SK-N-SH (cell line): ENCODE data around the gene DMRT1. TPM values are rescaled to one million over a fixed set of nuclear protein-coding genes. Genes with fewer than 3 reads are reported as not detected.

Experiments
- CTCF ChIA-PET: fragments of 300-600, 350-600 bp; formaldehyde crosslinking; extraction: SDS; loops from one replicate; lab custom pipeline; 2021; lab: Yijun Ruan, JAX
- POLR2A ChIA-PET: fragments of 350-600 bp; sonication (Branson Sonifier 250); formaldehyde crosslinking; extraction: SDS; loops from one replicate; lab custom pipeline; 2020; ENCODE audit warnings: antibody characterized with exemption, inconsistent platforms; lab: Yijun Ruan, JAX
- DNase-seq: peaks from one replicate; pipeline ENCODE4 v3.0.0; 2012
- H2AFZ ChIP-seq: fragments of 200-600 bp; sonication (generic); 2 replicates; pipeline ENCODE4 v1.8.1; 2016; ENCODE audit warnings: antibody characterized with exemption, mild to moderate bottlenecking, low read depth
- H3F3A ChIP-seq: fragments of 200-600 bp; sonication (generic); replicated peaks from 2 replicates; pipeline ENCODE3; 2016; ENCODE audit warnings: antibody characterized with exemption, mild to moderate bottlenecking; ENCODE audit not compliant: insufficient read depth
- H3K27ac ChIP-seq, 2 experiments: fragments of 200-500 bp in 1 of 2; fragments of 200-600 bp in 1 of 2; sonication (Bioruptor generic) in 1 of 2; sonication (generic), shearing (Covaris generic) in 1 of 2; 2 replicates each; pipeline versions ENCODE4 v1.5.1 to v1.6.1; 2014 to 2016; ENCODE audit warnings: low read depth in 2 of 2, inconsistent platforms in 1 of 2, low read length in 1 of 2, mild to moderate bottlenecking in 1 of 2, mixed read lengths in 1 of 2
- H3K27me3 ChIP-seq: fragments of 200-600 bp; sonication (generic), shearing (Covaris generic); 2 replicates; pipeline ENCODE4 v1.6.1; 2016; ENCODE audit warnings: mixed run types; ENCODE audit not compliant: insufficient read depth
- H3K36me3 ChIP-seq, 2 experiments: fragments of 200-500 bp in 1 of 2; fragments of 200-600 bp in 1 of 2; sonication (Bioruptor generic) in 1 of 2; sonication (generic) in 1 of 2; replicated peaks in 1 of 2; 2 replicates each; pipeline versions ENCODE3 to v1.5.1; 2014 to 2016; ENCODE audit warnings: low read length in 1 of 2, mild to moderate bottlenecking in 1 of 2; ENCODE audit not compliant: insufficient read depth in 2 of 2, control insufficient read depth in 1 of 2
- H3K4me1 ChIP-seq, 2 experiments: fragments of 200-500 bp in 1 of 2; fragments of 200-600 bp in 1 of 2; sonication (Bioruptor generic) in 1 of 2; sonication (generic), shearing (Covaris generic) in 1 of 2; 2 replicates each; pipeline versions ENCODE4 v1.5.1 to v1.6.1; 2014 to 2016; ENCODE audit warnings: low read depth in 1 of 2, low read length in 1 of 2, mixed run types in 1 of 2; ENCODE audit not compliant: insufficient read depth in 2 of 2, control insufficient read depth in 1 of 2
- H3K4me2 ChIP-seq: fragments of 200-600 bp; sonication (generic), shearing (Covaris generic); 2 replicates; pipeline ENCODE4 v1.6.1; 2017; ENCODE audit warnings: mixed run types
- H3K4me3 ChIP-seq, 2 experiments: fragments of 200-500 bp in 1 of 2; fragments of 200-600 bp in 1 of 2; sonication (Bioruptor generic) in 1 of 2; sonication (generic), shearing (Covaris generic) in 1 of 2; 2 replicates each; pipeline versions ENCODE4 v1.5.1 to v1.8.1; 2014 to 2016; ENCODE audit warnings: low read depth in 2 of 2, inconsistent platforms in 1 of 2, low read length in 1 of 2, mild to moderate bottlenecking in 1 of 2, mixed read lengths in 1 of 2, moderate library complexity in 1 of 2
- H3K79me2 ChIP-seq: fragments of 200-600 bp; sonication (generic); 2 replicates; pipeline ENCODE4 v1.8.1; 2017; ENCODE audit warnings: mild to moderate bottlenecking; ENCODE audit not compliant: insufficient read depth
- H3K9ac ChIP-seq: fragments of 200-600 bp; sonication (generic); 2 replicates; pipeline ENCODE4 v1.6.1; 2017; ENCODE audit warnings: mixed run types
- H3K9me2 ChIP-seq: fragments of 200-600 bp; sonication (generic); 2 replicates; pipeline ENCODE4 v1.6.1; 2017; ENCODE audit warnings: mixed run types
- H3K9me3 ChIP-seq: fragments of 200-600 bp; sonication (generic); 2 replicates; pipeline ENCODE4 v1.6.1; 2017; ENCODE audit warnings: mixed run types, mild to moderate bottlenecking, moderate library complexity
- H4K20me1 ChIP-seq: fragments of 200-600 bp; sonication (generic); 2 replicates; pipeline ENCODE4 v1.6.1; 2017; ENCODE audit warnings: mild to moderate bottlenecking, mixed run types; ENCODE audit not compliant: insufficient read depth
- CHD2 ChIP-seq: fragments of 150-350 bp; IDR thresholded peaks from 2 replicates; pipeline ENCODE4 v1.6.1; 2018; ENCODE audit warnings: low read length; ENCODE audit not compliant: partially characterized antibody
- CTCF ChIP-seq: fragments of 200-600 bp; sonication (generic); IDR thresholded peaks from 2 replicates; pipeline ENCODE4 v1.6.1; 2017; ENCODE audit warnings: antibody characterized with exemption, mild to moderate bottlenecking, moderate library complexity
- ELF1 ChIP-seq: IDR thresholded peaks from 2 replicates; pipeline ENCODE4 v1.4.0; 2012
- EP300 ChIP-seq, 2 experiments: IDR thresholded peaks; 2 replicates each; pipeline versions ENCODE4 v1.4.0 to v1.6.1; 2012; ENCODE audit warnings: borderline replicate concordance in 1 of 2, low read depth in 1 of 2, low read length in 1 of 2
- FOSL2 ChIP-seq: IDR thresholded peaks from 2 replicates; pipeline ENCODE4 v1.4.0; 2012; ENCODE audit warnings: low read depth, mild to moderate bottlenecking, moderate library complexity, borderline replicate concordance
- FOXM1 ChIP-seq: IDR thresholded peaks from 2 replicates; pipeline ENCODE4 v1.4.0; 2012; ENCODE audit warnings: low read depth, mild to moderate bottlenecking
- JUND ChIP-seq: IDR thresholded peaks from 2 replicates; pipeline ENCODE4 v1.4.0; 2012
- MXI1 ChIP-seq: IDR thresholded peaks from 2 replicates; pipeline ENCODE4 v1.6.1; 2012; ENCODE audit warnings: mild to moderate bottlenecking, low read depth, low read length, improper control_type of control experiment
- NFIC ChIP-seq: IDR thresholded peaks from 2 replicates; pipeline ENCODE4 v1.4.0; 2012; ENCODE audit warnings: borderline replicate concordance
- PBX3 ChIP-seq: IDR thresholded peaks from 2 replicates; pipeline ENCODE4; 2012
- POLR2AphosphoS5 ChIP-seq: IDR thresholded peaks from 2 replicates; pipeline ENCODE4 v1.6.1; 2012; ENCODE audit warnings: low read depth, low read length
- RAD21 ChIP-seq: IDR thresholded peaks from 2 replicates; pipeline ENCODE4 v1.6.1; 2012; ENCODE audit warnings: mild to moderate bottlenecking, low read length
- RXRA ChIP-seq: IDR thresholded peaks from 2 replicates; pipeline ENCODE4 v1.4.0; 2012; ENCODE audit warnings: low read depth, mild to moderate bottlenecking, borderline replicate concordance
- SMC3 ChIP-seq: IDR thresholded peaks from 2 replicates; pipeline ENCODE4 v1.6.1; 2012; ENCODE audit warnings: low read depth, low read length, improper control_type of control experiment
- TAF1 ChIP-seq: IDR thresholded peaks from 2 replicates; pipeline ENCODE4 v1.6.1; 2012; ENCODE audit warnings: low read depth, mild to moderate bottlenecking, low read length, moderate library complexity, borderline replicate concordance
- TCF12 ChIP-seq: IDR thresholded peaks from 2 replicates; pipeline ENCODE4 v1.4.0; 2012
- TEAD4 ChIP-seq: IDR thresholded peaks from 2 replicates; pipeline ENCODE4 v1.4.0; 2012; ENCODE audit warnings: mild to moderate bottlenecking, borderline replicate concordance; ENCODE audit not compliant: insufficient read depth
- USF2 ChIP-seq: fragments of 150-350 bp; IDR thresholded peaks from 2 replicates; pipeline ENCODE4 v1.6.1; 2017; ENCODE audit warnings: antibody characterized with exemption, low read length, low read depth, borderline replicate concordance
- WGBS: methylation state at CpG from one replicate; pipeline ENCODE4 v1.1.6; 2017; ENCODE audit warnings: low lambda C conversion rate; 5-methylcytosine and 5-hydroxymethylcytosine counted together
- polyA plus RNA-seq, 3 experiments: library from polyadenylated mRNA; depleted of rRNA; stranded (reverse); fragments of >200 nt; gene quantifications; 2 replicates each; pipeline ENCODE4 v1.2.3, GENCODE V29; 2012
- TF ChIP-seq, protein P1 (sequence below): IDR thresholded peaks from 2 replicates; pipeline ENCODE4 v1.4.0; 2012; ENCODE audit warnings: low read depth, borderline replicate concordance

The DMRT1 gene
- polyA plus RNA-seq, 1 of the 3 experiments (the other 2 are of a cell fraction) = not detected

- no peak overlapping the region for H3K27ac ChIP-seq
- no peaks in the 10 kb centered on the region for H3K36me3 ChIP-seq
- no peaks in the 10 kb centered on the region for H3F3A ChIP-seq
- no peaks in the 10 kb centered on the region for H3K9me3 ChIP-seq
- POLR2A ChIA-PET = no interaction called here
- H3K4me2 ChIP-seq = no peak overlapping the region
- H3K27me3 ChIP-seq = peaks cover 86% of the 10 kb centered on the region
- no peaks in the 10 kb centered on the region for H3K4me1 ChIP-seq
- no peak overlapping the region for H3K4me3 ChIP-seq
- no peaks in the 10 kb centered on the region for H4K20me1 ChIP-seq
- DNase-seq = no peak
- WGBS = 12% methylated on average over 11 of the region's 17 CpGs
- no peak overlapping the region for H2AFZ ChIP-seq
- no peak overlapping the region for H3K9ac ChIP-seq
- CTCF ChIA-PET = no interaction called here
- no peaks in the 10 kb centered on the region for H3K9me2 ChIP-seq
- TF ChIP-seq FOSL2 = no peak
- TF ChIP-seq NFIC = no peak
- TF ChIP-seq TEAD4 = no peak
- no peak for TF ChIP-seq POLR2AphosphoS5
- TF ChIP-seq, protein P1, sequence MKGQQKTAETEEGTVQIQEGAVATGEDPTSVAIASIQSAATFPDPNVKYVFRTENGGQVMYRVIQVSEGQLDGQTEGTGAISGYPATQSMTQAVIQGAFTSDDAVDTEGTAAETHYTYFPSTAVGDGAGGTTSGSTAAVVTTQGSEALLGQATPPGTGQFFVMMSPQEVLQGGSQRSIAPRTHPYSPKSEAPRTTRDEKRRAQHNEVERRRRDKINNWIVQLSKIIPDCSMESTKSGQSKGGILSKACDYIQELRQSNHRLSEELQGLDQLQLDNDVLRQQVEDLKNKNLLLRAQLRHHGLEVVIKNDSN = no peak
- TF ChIP-seq RAD21 = no peak
- TF ChIP-seq ELF1 = no peak
- no peak for TF ChIP-seq JUND
- no peak for TF ChIP-seq PBX3
- TF ChIP-seq MXI1 = no peak
- no peak for TF ChIP-seq TCF12
- no peak for TF ChIP-seq CTCF
- no peak for TF ChIP-seq TAF1
- TF ChIP-seq CHD2 = no peak
- no peak for TF ChIP-seq FOXM1
- no peak for TF ChIP-seq USF2
- no peak for TF ChIP-seq SMC3
- no peak for TF ChIP-seq RXRA
- TF ChIP-seq EP300 (IDR thresholded peaks at IDR 0.05; ENCODE audit: borderline replicate concordance in 1 of 2, low read depth in 1 of 2, low read length in 1 of 2) = no peak
- no peaks in the 10 kb centered on the region for H3K79me2 ChIP-seq
Observed at GRCh38 chr9:973295-973834, 131.9 kb downstream of the DMRT1 start.
